Hepatocyte (in vitro differentiated cells): ENCODE measurements around the gene CYLD. TPM values are rescaled to one million over a fixed set of nuclear protein-coding genes. Genes with fewer than 3 reads are reported as not detected.

Source experiments
- DNase-seq: peaks from one replicate; pipeline ENCODE4 v3.0.0-alpha.2; 2016; ENCODE audit warnings: low spot score
- H2AFZ ChIP-seq: fragments of 200-600 bp; sonication (generic); 2 replicates; pipeline ENCODE4 v1.6.0; 2016; ENCODE audit warnings: antibody characterized with exemption, mild to moderate bottlenecking
- H3K27ac ChIP-seq: fragments of 200-600 bp; sonication (generic); 2 replicates; pipeline ENCODE4 v1.5.1; 2016; ENCODE audit warnings: mild to moderate bottlenecking
- H3K27me3 ChIP-seq: fragments of 200-600 bp; sonication (generic); 2 replicates; pipeline ENCODE4 v1.6.1; 2016
- H3K36me3 ChIP-seq: fragments of 200-600 bp; sonication (generic); replicated peaks from 2 replicates; pipeline ENCODE4 v1.5.1; 2016; ENCODE audit warnings: low read depth; ENCODE audit not compliant: insufficient read depth
- H3K4me1 ChIP-seq: fragments of 200-600 bp; sonication (generic); 2 replicates; pipeline ENCODE4 v1.5.1; 2016; ENCODE audit warnings: mild to moderate bottlenecking, moderate library complexity; ENCODE audit not compliant: insufficient read depth
- H3K4me2 ChIP-seq: fragments of 200-600 bp; sonication (generic); 2 replicates; pipeline ENCODE4 v1.6.0; 2016
- H3K4me3 ChIP-seq: fragments of 200-600 bp; sonication (generic); 2 replicates; pipeline ENCODE4 v1.5.1; 2016; ENCODE audit warnings: mild to moderate bottlenecking
- H3K79me2 ChIP-seq: fragments of 200-600 bp; sonication (generic); 2 replicates; pipeline ENCODE4 v1.6.0; 2017; ENCODE audit warnings: mild to moderate bottlenecking
- H3K9me2 ChIP-seq: fragments of 200-600 bp; sonication (generic); replicated peaks from 2 replicates; pipeline ENCODE4 v1.6.0; 2017; ENCODE audit warnings: mild to moderate bottlenecking; ENCODE audit not compliant: insufficient read depth
- H3K9me3 ChIP-seq: fragments of 200-600 bp; sonication (generic); 2 replicates; pipeline ENCODE4 v1.5.1; 2016; ENCODE audit warnings: low read depth, mild to moderate bottlenecking
- H4K20me1 ChIP-seq: fragments of 200-600 bp; sonication (generic); 2 replicates; pipeline ENCODE4 v1.6.0; 2016; ENCODE audit warnings: mild to moderate bottlenecking; ENCODE audit not compliant: insufficient read depth, poor library complexity, severe bottlenecking
- CTCF ChIP-seq: fragments of 200-600 bp; sonication (generic); IDR thresholded peaks from 2 replicates; pipeline ENCODE4 v1.5.1; 2016; ENCODE audit warnings: antibody characterized with exemption, mild to moderate bottlenecking; ENCODE audit not compliant: poor library complexity
- EZH2 ChIP-seq: fragments of 200-600 bp; sonication (generic); IDR thresholded peaks from 2 replicates; pipeline ENCODE4 v1.6.1; 2016; ENCODE audit warnings: antibody characterized with exemption, mild to moderate bottlenecking, borderline replicate concordance
- EZH2phosphoT487 ChIP-seq: fragments of 200-600 bp; sonication (generic); IDR thresholded peaks from one replicate; pipeline ENCODE4 v1.6.1; 2018; ENCODE audit warnings: antibody characterized with exemption, mild to moderate bottlenecking, low read depth, moderate library complexity; ENCODE audit not compliant: unreplicated experiment, severe bottlenecking
- WGBS: methylation state at CpG from one replicate; pipeline ENCODE4 v1.1.6; 2016; ENCODE audit warnings: low lambda C conversion rate; ENCODE audit errors: missing lambda C conversion rate; 5-methylcytosine and 5-hydroxymethylcytosine counted together
- polyA plus RNA-seq: library from polyadenylated mRNA; unstranded; fragments of >200 nt; fragmentation: Nextera tagmentation; extraction: Ambion mirVana; gene quantifications from 2 replicates; pipeline ENCODE4 v1.2.1, GENCODE V29; 2016
- total RNA-seq: library from RNA; depleted of rRNA; stranded (reverse); fragments of >200 nt; gene quantifications from 2 replicates; pipeline ENCODE4 v1.2.3, GENCODE V29; 2014

The CYLD gene
- total and polyA plus RNA-seq, 2 experiments from 2014 or later: 9.9 to 17.8 TPM

GRCh38 chr16:50797456-50797855 is 55.6 kb downstream of the CYLD start:
- Histone ChIP-seq H3K36me3 (no peaks in the 10 kb centered on the region), H4K20me1 (no peaks in the 10 kb centered on the region), H2AFZ (no peak overlapping the region), H3K9me2 (no peaks in the 10 kb centered on the region), H3K27me3 (no peaks in the 10 kb centered on the region), H3K4me1 (no peaks in the 10 kb centered on the region), H3K4me2 (no peak overlapping the region), H3K79me2 (no peaks in the 10 kb centered on the region), H3K27ac (no peak overlapping the region), H3K9me3 (no peaks in the 10 kb centered on the region), H3K4me3 (no peak overlapping the region)
- TF ChIP-seq EZH2phosphoT487 (no peak), EZH2 (no peak), CTCF (no peak)
- 93% methylated on average over 2 of the region's 2 CpGs for WGBS
- no peak for DNase-seq

- H3K9me2 ChIP-seq: no peaks in the 10 kb centered on the region
- H3K9me3 ChIP-seq: no peaks in the 10 kb centered on the region
- no peaks in the 10 kb centered on the region for H3K79me2 ChIP-seq
- WGBS: 92% methylated on average over 4 of the region's 4 CpGs
- no peak overlapping the region for H3K27ac ChIP-seq
- no peaks in the 10 kb centered on the region for H3K36me3 ChIP-seq
- H3K4me3 ChIP-seq: no peak overlapping the region
- no peak for DNase-seq
- H3K4me1 ChIP-seq: no peaks in the 10 kb centered on the region
- no peak overlapping the region for H2AFZ ChIP-seq
- TF ChIP-seq CTCF: no peak
- TF ChIP-seq EZH2: no peak
- no peak for TF ChIP-seq EZH2phosphoT487
- H3K27me3 ChIP-seq: no peaks in the 10 kb centered on the region
- H3K4me2 ChIP-seq: no peak overlapping the region
- H4K20me1 ChIP-seq: no peaks in the 10 kb centered on the region
Observed at GRCh38 chr16:50800074-50800473, 58.2 kb downstream of the CYLD start.

GRCh38 chr16:50801036-50801435 is 59.1 kb downstream of the CYLD start:
- H3K9me2 ChIP-seq: no peaks in the 10 kb centered on the region
- TF ChIP-seq EZH2: no peak
- TF ChIP-seq CTCF: no peak
- no peak for TF ChIP-seq EZH2phosphoT487
- no peaks in the 10 kb centered on the region for H3K9me3 ChIP-seq
- H3K36me3 ChIP-seq: no peaks in the 10 kb centered on the region
- no peak for DNase-seq
- no peak overlapping the region for H3K27ac ChIP-seq
- no peak overlapping the region for H3K4me3 ChIP-seq
- H3K4me2 ChIP-seq: no peak overlapping the region
- 88% methylated on average over 2 of the region's 2 CpGs for WGBS
- no peaks in the 10 kb centered on the region for H4K20me1 ChIP-seq
- peaks cover 4% of the 10 kb centered on the region for H3K4me1 ChIP-seq
- H3K27me3 ChIP-seq: no peaks in the 10 kb centered on the region
- no peak overlapping the region for H2AFZ ChIP-seq
- H3K79me2 ChIP-seq: no peaks in the 10 kb centered on the region

GRCh38 chr16:50802000-50802399 is 60.1 kb downstream of the CYLD start:
- no peak for DNase-seq
- peaks cover 4% of the 10 kb centered on the region for H3K4me1 ChIP-seq

More at GRCh38 chr16:50802000-50802399, 60.1 kb downstream of the CYLD start:
- TF ChIP-seq CTCF (no peak), EZH2 (no peak), EZH2phosphoT487 (no peak)
- H3K4me3 ChIP-seq: no peak overlapping the region
- no peaks in the 10 kb centered on the region for H4K20me1 ChIP-seq
- H3K4me2 ChIP-seq: no peak overlapping the region
- H3K27ac ChIP-seq: no peak overlapping the region
- H2AFZ ChIP-seq: no peak overlapping the region
- no peaks in the 10 kb centered on the region for H3K9me3 ChIP-seq
- H3K9me2 ChIP-seq: no peaks in the 10 kb centered on the region
- no peaks in the 10 kb centered on the region for H3K27me3 ChIP-seq
- H3K79me2 ChIP-seq: no peaks in the 10 kb centered on the region
- WGBS: 100% methylated on average over 6 of the region's 6 CpGs
- no peaks in the 10 kb centered on the region for H3K36me3 ChIP-seq
